HG02885 (cell line): ENCODE measurements around the gene CGNL1.

Experiments
- ATAC-seq: cut with Tn5 transposase; IDR thresholded peaks from one replicate; pipeline ENCODE4 v1.9.1; 2021; ENCODE audit warnings: mild to moderate bottlenecking; ENCODE audit not compliant: unreplicated experiment, poor library complexity

CGNL1 gene

GRCh38 chr15:57509965-57510364 is 133.7 kb downstream of the CGNL1 start:
- ATAC-seq = no peak

- ATAC-seq = no peak
These were observed 134.3 kb downstream of the CGNL1 start for GRCh38 chr15:57510647-57511046.

GRCh38 chr15:57516327-57517029 is 140.2 kb downstream of the CGNL1 start:
- no peak for ATAC-seq

GRCh38 chr15:57517030-57517671 is 140.8 kb downstream of the CGNL1 start:
- no peak for ATAC-seq

- ATAC-seq = no peak
These were observed 142.6 kb downstream of the CGNL1 start for GRCh38 chr15:57518779-57519405.

GRCh38 chr15:57519806-57520205 is 143.5 kb downstream of the CGNL1 start:
- no peak for ATAC-seq

GRCh38 chr15:57521503-57521902 is 145.2 kb downstream of the CGNL1 start:
- no peak for ATAC-seq

GRCh38 chr15:57522148-57522547 is 145.8 kb downstream of the CGNL1 start:
- ATAC-seq = no peak

GRCh38 chr15:57525581-57525980 is 149.3 kb downstream of the CGNL1 start:
- ATAC-seq = no peak

GRCh38 chr15:57526076-57526475 is 149.8 kb downstream of the CGNL1 start:
- ATAC-seq = no peak

- ATAC-seq = no peak
These were observed 150.3 kb downstream of the CGNL1 start for GRCh38 chr15:57526615-57527014.

GRCh38 chr15:57527382-57528091 is 151.2 kb downstream of the CGNL1 start:
- peak; percentile 39 for ATAC-seq

- no peak for ATAC-seq
These were observed 152.7 kb downstream of the CGNL1 start for GRCh38 chr15:57528940-57529565.

GRCh38 chr15:57529748-57530147 is 153.4 kb downstream of the CGNL1 start:
- no peak for ATAC-seq

GRCh38 chr15:57532731-57533447 is 156.6 kb downstream of the CGNL1 start:
- no peak for ATAC-seq

- no peak for ATAC-seq
These were observed 157.1 kb downstream of the CGNL1 start for GRCh38 chr15:57533448-57533799.

GRCh38 chr15:57534281-57534680 is 158.0 kb downstream of the CGNL1 start:
- ATAC-seq = no peak

- no peak for ATAC-seq
These were observed 160.8 kb downstream of the CGNL1 start for GRCh38 chr15:57537072-57537471.

GRCh38 chr15:57537488-57538264 is 161.4 kb downstream of the CGNL1 start:
- no peak for ATAC-seq

GRCh38 chr15:57538265-57538529 is 161.9 kb downstream of the CGNL1 start:
- ATAC-seq = no peak
